HCT116 (cell line): ENCODE measurements around the gene ENKD1. TPM values are rescaled to one million over a fixed set of nuclear protein-coding genes. Genes with fewer than 3 reads are reported as not detected.

Experiments
- ATAC-seq: fragments of 200-7000 bp; cut with Tn5 transposase; 2 replicates; pipeline ENCODE4 v1.9.1; 2020; ENCODE audit warnings: mild to moderate bottlenecking, moderate library complexity
- BruUV-seq: library from RNA; stranded (reverse); fragments of 400-500 nt; replicated peaks from 2 replicates; lab custom pipeline; 2021; lab: Mats Ljungman, UMichigan
- CTCF ChIA-PET: fragments of 300-600 bp; sonication (Branson Sonifier 250); formaldehyde crosslinking; loops from one replicate; lab custom pipeline; 2021; ENCODE audit warnings: antibody characterized with exemption; lab: Charles Lee
- POLR2A ChIA-PET: fragments of 300-600, 350-600 bp; sonication (Branson Sonifier 250); formaldehyde crosslinking; loops from one replicate; lab custom pipeline; 2021; ENCODE audit warnings: antibody characterized with exemption; lab: Charles Lee
- RAD21 ChIA-PET, 2 experiments: fragments of 300-600 bp; sonication (Branson Sonifier 250); formaldehyde crosslinking; loops; one replicate each; lab custom pipeline; 2023; ENCODE audit warnings: low total read pairs in 2 of 2; ENCODE audit not compliant: uncharacterized antibody in 2 of 2, unreplicated experiment in 2 of 2, low non-redundant PET in 1 of 2; lab: Charles Lee
- DNase-seq: peaks from one replicate; pipeline ENCODE4 v3.0.0-alpha.2; 2010; ENCODE audit warnings: low read depth, low spot score
- H2AFZ ChIP-seq: fragments of 200-600 bp; shearing (Covaris generic), sonication (generic); 2 replicates; pipeline ENCODE4 v1.6.1; 2017; ENCODE audit warnings: low read depth, mixed run types, mixed read lengths, antibody characterized with exemption, low read length; ENCODE audit not compliant: poor library complexity, severe bottlenecking
- H3K27ac ChIP-seq: 2 replicates; pipeline ENCODE4 v1.5.1; 2012; ENCODE audit warnings: low read depth, low read length
- H3K27me3 ChIP-seq: fragments of 200-600 bp; sonication (generic); 2 replicates; pipeline ENCODE4 v1.6.1; 2016; ENCODE audit warnings: mixed run types, low read length, mixed read lengths; ENCODE audit not compliant: insufficient read depth
- H3K36me3 ChIP-seq, 2 experiments: fragments of 200-500 bp in 1 of 2; fragments of 200-600 bp in 1 of 2; sonication (Bioruptor generic) in 1 of 2; sonication (generic) in 1 of 2; 2 replicates each; pipeline versions ENCODE4 v1.5.1 to v1.6.1; 2014 to 2016; ENCODE audit warnings: low read length in 2 of 2, inconsistent platforms in 1 of 2, mixed read lengths in 1 of 2, mixed run types in 1 of 2; ENCODE audit not compliant: insufficient read depth in 2 of 2, control insufficient read depth in 1 of 2
- H3K4me1 ChIP-seq, 2 experiments: fragments of 200-600 bp in 1 of 2; sonication (generic) in 1 of 2; 2 replicates each; pipeline versions ENCODE4 v1.5.1 to v1.6.1; 2012 to 2017; ENCODE audit warnings: low read length in 2 of 2, inconsistent platforms in 1 of 2, mild to moderate bottlenecking in 1 of 2, mixed read lengths in 1 of 2, mixed run types in 1 of 2, moderate library complexity in 1 of 2; ENCODE audit not compliant: insufficient read depth in 2 of 2, control insufficient read depth in 1 of 2
- H3K4me2 ChIP-seq: fragments of 200-600 bp; sonication (generic); 2 replicates; pipeline ENCODE4 v1.6.1; 2017; ENCODE audit warnings: mixed run types, low read length, mixed read lengths
- H3K4me3 ChIP-seq, 2 experiments: fragments of 200-600 bp in 1 of 2; sonication (generic) in 1 of 2; replicated peaks in 1 of 2; 2 replicates each; pipeline ENCODE4 v1.5.1; 2011 to 2016; ENCODE audit warnings: low read length in 2 of 2, control low read depth in 1 of 2, low read depth in 1 of 2, mild to moderate bottlenecking in 1 of 2, mixed read lengths in 1 of 2, mixed run types in 1 of 2
- H3K79me2 ChIP-seq: fragments of 200-600 bp; sonication (generic); 2 replicates; pipeline ENCODE4 v1.6.1; 2017; ENCODE audit warnings: mild to moderate bottlenecking, mixed run types, low read length, moderate library complexity, mixed read lengths; ENCODE audit not compliant: insufficient read depth
- H3K9ac ChIP-seq: fragments of 200-600 bp; sonication (generic); 2 replicates; pipeline ENCODE4 v1.6.1; 2016; ENCODE audit warnings: low read length, mixed read lengths
- H3K9me2 ChIP-seq: fragments of 200-600 bp; sonication (generic), shearing (Covaris generic); 2 replicates; pipeline ENCODE4 v1.6.1; 2017; ENCODE audit warnings: mixed run types, mild to moderate bottlenecking, moderate library complexity; ENCODE audit not compliant: insufficient read depth
- H3K9me3 ChIP-seq, 2 experiments: fragments of 200-500 bp in 1 of 2; fragments of 200-600 bp in 1 of 2; sonication (Bioruptor generic) in 1 of 2; sonication (generic) in 1 of 2; 2 replicates each; pipeline ENCODE4 v1.6.1; 2014 to 2017; ENCODE audit warnings: low read length in 2 of 2, mixed read lengths in 2 of 2, inconsistent platforms in 1 of 2, low read depth in 1 of 2, mild to moderate bottlenecking in 1 of 2, mixed run types in 1 of 2, moderate library complexity in 1 of 2; ENCODE audit not compliant: control insufficient read depth in 1 of 2, insufficient read depth in 1 of 2
- H4K20me1 ChIP-seq: fragments of 200-600 bp; sonication (generic), shearing (Covaris generic); 2 replicates; pipeline ENCODE4 v1.6.1; 2017; ENCODE audit warnings: mixed run types, mild to moderate bottlenecking, moderate library complexity; ENCODE audit not compliant: insufficient read depth
- SIN3A ChIP-seq: IDR thresholded peaks from 2 replicates; pipeline ENCODE4 v1.6.1; 2012; ENCODE audit warnings: low read depth
- ZFX ChIP-seq: fragments of 450-650 bp; IDR thresholded peaks from 2 replicates; pipeline ENCODE4 v1.6.1; 2017
- intact Hi-C: fragments of 100-400 bp; cut with micrococcal nuclease; formaldehyde crosslinking; loops from 2 replicates; pipeline ENCODE4 v1.10.0; 2022
- total RNA-seq: library from RNA; stranded (reverse); gene quantifications from one replicate; pipeline ENCODE4 v1.2.1, GENCODE V29; 2021; ENCODE audit not compliant: unreplicated experiment
- TF ChIP-seq, protein P1 (sequence below): IDR thresholded peaks from 2 replicates; pipeline ENCODE4 v1.6.1; 2012
- TF ChIP-seq, protein P2 (sequence below), 3 experiments: fragments of 200-600 bp in 1 of 3; sonication (generic) in 1 of 3; IDR thresholded peaks in 2 of 3; conservative IDR thresholded peaks in 1 of 3; 2 replicates each; pipeline ENCODE4 v1.5.1; 2012 to 2017; ENCODE audit warnings: low read depth in 2 of 3, low read length in 2 of 3, antibody characterized with exemption in 1 of 3, borderline replicate concordance in 1 of 3, control low read depth in 1 of 3, mild to moderate bottlenecking in 1 of 3, mixed read lengths in 1 of 3, mixed run types in 1 of 3, moderate library complexity in 1 of 3; ENCODE audit not compliant: insufficient read depth in 1 of 3

ENKD1 gene
- total RNA-seq, 1 experiment from 2014 or later, result 16.8 TPM

DNA sequence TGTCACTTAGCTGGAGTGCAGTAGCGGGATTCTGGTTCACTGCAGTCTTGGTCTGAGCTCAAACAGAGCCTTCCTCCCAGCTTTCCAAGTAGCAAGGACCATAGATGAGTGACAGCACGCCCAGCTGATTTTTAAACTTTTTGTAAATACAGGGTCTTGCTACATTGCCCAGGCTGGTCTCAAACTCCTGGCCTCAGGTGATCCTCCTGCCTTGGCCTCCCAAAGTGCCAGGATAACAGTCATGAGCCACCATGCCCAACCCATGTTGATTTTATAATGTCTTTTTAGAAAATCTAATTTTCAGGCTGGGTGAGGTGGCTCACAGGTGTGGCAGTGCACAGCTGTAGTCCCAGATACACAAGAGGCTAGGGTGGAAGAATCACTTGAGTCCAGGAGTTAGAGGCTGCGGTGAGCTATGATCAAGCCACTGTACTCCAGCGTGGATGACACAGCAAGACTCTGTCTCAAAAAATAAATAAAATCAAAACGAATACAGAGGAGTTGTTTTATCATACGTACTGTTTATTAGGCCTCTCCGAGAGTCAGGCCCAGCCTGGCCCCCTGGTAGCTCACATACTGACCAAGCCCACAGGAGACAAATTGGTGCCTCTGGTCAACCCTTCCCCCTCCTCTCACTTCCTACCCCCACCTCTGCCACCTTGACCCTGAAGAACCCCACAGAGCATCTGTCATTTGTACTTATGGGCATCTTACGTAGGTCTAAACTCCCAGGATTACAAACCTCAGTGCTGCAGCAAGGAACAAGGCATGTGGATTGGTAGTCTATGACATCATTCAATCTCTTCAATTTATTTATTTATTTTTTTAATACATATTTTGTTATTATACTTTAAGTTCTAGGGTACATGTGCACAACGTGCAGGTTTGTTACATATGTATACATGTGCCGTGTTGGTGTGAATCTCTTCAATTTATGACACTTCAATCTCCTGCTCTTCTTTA lies 13.7 kb upstream of the ENKD1 start:
- ChIA-PET POLR2A (no interaction called here), RAD21 (interaction anchor here in 1 of 2 experiments (0.7 kb wide), 1 partner anchor 178 kb away, joined by 4 read pairs; no protein-coding TSS in a partner anchor), CTCF (interaction anchor here (0.7 kb wide), 1 partner anchor 159 kb away, joined by 3 read pairs; no protein-coding TSS in a partner anchor)
- Histone ChIP-seq H3K36me3 (peaks cover 4 to 11% of the 10 kb centered on the region in 2 experiments; a peak in 3 of 4 replicates), H3K9me2 (no peaks in the 10 kb centered on the region), H3K79me2 (no peaks in the 10 kb centered on the region), H3K9ac (no peak overlapping the region), H3K4me2 (no peak overlapping the region), H3K9me3 (no peaks in the 10 kb centered on the region), H3K4me1 (no peaks in the 10 kb centered on the region), H4K20me1 (no peaks in the 10 kb centered on the region), H3K4me3 (no peak overlapping the region), H3K27ac (no peak overlapping the region), H3K27me3 (no peaks in the 10 kb centered on the region), H2AFZ (no peak overlapping the region)
- TF ChIP-seq SIN3A, result no peak
- no peak for TF ChIP-seq ZFX
- TF ChIP-seq, protein P1, sequence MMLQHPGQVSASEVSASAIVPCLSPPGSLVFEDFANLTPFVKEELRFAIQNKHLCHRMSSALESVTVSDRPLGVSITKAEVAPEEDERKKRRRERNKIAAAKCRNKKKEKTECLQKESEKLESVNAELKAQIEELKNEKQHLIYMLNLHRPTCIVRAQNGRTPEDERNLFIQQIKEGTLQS, result no peak
- TF ChIP-seq, protein P2, sequence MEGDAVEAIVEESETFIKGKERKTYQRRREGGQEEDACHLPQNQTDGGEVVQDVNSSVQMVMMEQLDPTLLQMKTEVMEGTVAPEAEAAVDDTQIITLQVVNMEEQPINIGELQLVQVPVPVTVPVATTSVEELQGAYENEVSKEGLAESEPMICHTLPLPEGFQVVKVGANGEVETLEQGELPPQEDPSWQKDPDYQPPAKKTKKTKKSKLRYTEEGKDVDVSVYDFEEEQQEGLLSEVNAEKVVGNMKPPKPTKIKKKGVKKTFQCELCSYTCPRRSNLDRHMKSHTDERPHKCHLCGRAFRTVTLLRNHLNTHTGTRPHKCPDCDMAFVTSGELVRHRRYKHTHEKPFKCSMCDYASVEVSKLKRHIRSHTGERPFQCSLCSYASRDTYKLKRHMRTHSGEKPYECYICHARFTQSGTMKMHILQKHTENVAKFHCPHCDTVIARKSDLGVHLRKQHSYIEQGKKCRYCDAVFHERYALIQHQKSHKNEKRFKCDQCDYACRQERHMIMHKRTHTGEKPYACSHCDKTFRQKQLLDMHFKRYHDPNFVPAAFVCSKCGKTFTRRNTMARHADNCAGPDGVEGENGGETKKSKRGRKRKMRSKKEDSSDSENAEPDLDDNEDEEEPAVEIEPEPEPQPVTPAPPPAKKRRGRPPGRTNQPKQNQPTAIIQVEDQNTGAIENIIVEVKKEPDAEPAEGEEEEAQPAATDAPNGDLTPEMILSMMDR (IDR thresholded peaks at IDR 0.05 in 2 of 3, conservative IDR thresholded peaks at IDR 0.05 in 1 of 3; ENCODE audit: borderline replicate concordance in 1 of 3, insufficient read depth in 1 of 3, low read depth in 2 of 3, low read length in 2 of 3), result no peak
- BruUV-seq, result no TSS peak
- ATAC-seq (no peak), DNase-seq (no peak)
- intact Hi-C loops, result no loop called here
